WTC11 (cell line): ENCODE data around the gene DNAAF1. TPM values are rescaled to one million over a fixed set of nuclear protein-coding genes. Genes with fewer than 3 reads are reported as not detected.

ENCODE experiments used
- ATAC-seq: fragments of 200-7000 bp; cut with Tn5 transposase; 2 replicates; pipeline ENCODE4 v1.10.0; 2021; ENCODE audit warnings: mild to moderate bottlenecking, moderate library complexity
- CTCF ChIA-PET: fragments of 300-600 bp; sonication (Branson Sonifier 250); formaldehyde crosslinking; loops from one replicate; lab custom pipeline; 2021; ENCODE audit warnings: antibody characterized with exemption; lab: Charles Lee
- POLR2A ChIA-PET: fragments of 350-600 bp; sonication (Branson Sonifier 250); formaldehyde crosslinking; loops from one replicate; lab custom pipeline; 2021; ENCODE audit warnings: antibody characterized with exemption; lab: Charles Lee
- DNase-seq: peaks from one replicate; pipeline ENCODE4 v3.0.0; 2021; ENCODE audit warnings: low spot score
- H3K27ac Mint-ChIP-seq: 2 replicates; pipeline ENCODE4 v1.8.0; 2021; ENCODE audit warnings: mixed read lengths
- H3K27me3 Mint-ChIP-seq: 2 replicates; pipeline ENCODE4 v1.8.0; 2021; ENCODE audit warnings: low read depth, mild to moderate bottlenecking, moderate library complexity, mixed read lengths
- H3K36me3 Mint-ChIP-seq: 2 replicates; pipeline ENCODE4 v1.8.0; 2021; ENCODE audit warnings: mixed read lengths
- H3K4me1 Mint-ChIP-seq: 2 replicates; pipeline ENCODE4 v1.8.0; 2022; ENCODE audit warnings: mixed read lengths
- H3K4me3 Mint-ChIP-seq: 2 replicates; pipeline ENCODE4 v1.8.0; 2021; ENCODE audit warnings: mild to moderate bottlenecking, moderate library complexity, mixed read lengths
- H3K9me3 Mint-ChIP-seq: 2 replicates; pipeline ENCODE4 v1.8.0; 2021; ENCODE audit warnings: mixed read lengths
- CBFB ChIP-seq: sonication (generic); formaldehyde crosslinking; IDR thresholded peaks from 2 replicates; pipeline ENCODE4 v1.8.1; 2022; ENCODE audit warnings: mild to moderate bottlenecking, low read depth, missing genetic modification reagents
- ELF4 ChIP-seq: sonication (generic); formaldehyde crosslinking; IDR thresholded peaks from 2 replicates; pipeline ENCODE4 v1.8.1; 2022; ENCODE audit warnings: low read depth, mild to moderate bottlenecking, moderate library complexity, missing genetic modification reagents
- EMX1 ChIP-seq: fragments of 250-450 bp; sonication (Bioruptor Pico); IDR thresholded peaks from 2 replicates; pipeline ENCODE4 v1.8.0; 2021; ENCODE audit warnings: mild to moderate bottlenecking
- ETV6 ChIP-seq: sonication (generic); formaldehyde crosslinking; IDR thresholded peaks from 2 replicates; pipeline ENCODE4 v1.8.1; 2022; ENCODE audit warnings: mild to moderate bottlenecking, missing genetic modification reagents
- FOXJ3 ChIP-seq: sonication (generic); formaldehyde crosslinking; IDR thresholded peaks from 2 replicates; pipeline ENCODE4 v1.9.0; 2021; ENCODE audit warnings: missing genetic modification reagents, mild to moderate bottlenecking, borderline replicate concordance
- FOXK1 ChIP-seq: sonication (generic); formaldehyde crosslinking; IDR thresholded peaks from 2 replicates; pipeline ENCODE4 v1.8.0; 2022; ENCODE audit warnings: mild to moderate bottlenecking, moderate library complexity, missing genetic modification reagents
- FOXP1 ChIP-seq: sonication (generic); formaldehyde crosslinking; IDR thresholded peaks from 2 replicates; pipeline ENCODE4 v1.8.0; 2022; ENCODE audit warnings: missing genetic modification reagents, mild to moderate bottlenecking, moderate library complexity, borderline replicate concordance
- GABPB1 ChIP-seq: sonication (generic); formaldehyde crosslinking; IDR thresholded peaks from 2 replicates; pipeline ENCODE4 v1.8.1; 2023; ENCODE audit warnings: mild to moderate bottlenecking, missing genetic modification reagents
- JAZF1 ChIP-seq: fragments of 250-450 bp; sonication (Bioruptor Pico); IDR thresholded peaks from 2 replicates; pipeline ENCODE4 v1.9.0; 2021; ENCODE audit warnings: moderate library complexity, mild to moderate bottlenecking, inconsistent platforms
- JUN ChIP-seq: sonication (generic); formaldehyde crosslinking; IDR thresholded peaks from 2 replicates; pipeline ENCODE4 v1.8.0; 2023; ENCODE audit warnings: mild to moderate bottlenecking, missing genetic modification reagents
- NFYB ChIP-seq: sonication (generic); formaldehyde crosslinking; conservative IDR thresholded peaks from 2 replicates; pipeline ENCODE4 v1.8.0; 2022; ENCODE audit warnings: low read depth, missing genetic modification reagents
- NR2C2 ChIP-seq: sonication (generic); formaldehyde crosslinking; IDR thresholded peaks from 2 replicates; pipeline ENCODE4 v1.8.0; 2022; ENCODE audit warnings: mild to moderate bottlenecking, missing genetic modification reagents
- RELA ChIP-seq: sonication (generic); formaldehyde crosslinking; IDR thresholded peaks from 2 replicates; pipeline ENCODE4 v1.8.1; 2022; ENCODE audit warnings: missing genetic modification reagents, mild to moderate bottlenecking, borderline replicate concordance
- RORB ChIP-seq: fragments of 250-450 bp; sonication (Bioruptor Pico); IDR thresholded peaks from 2 replicates; pipeline ENCODE4 v1.9.0; 2021; ENCODE audit warnings: mild to moderate bottlenecking
- SP1 ChIP-seq: sonication (generic); formaldehyde crosslinking; conservative IDR thresholded peaks from 2 replicates; pipeline ENCODE4 v1.8.1; 2022; ENCODE audit warnings: missing genetic modification reagents
- TP53 ChIP-seq: sonication (generic); formaldehyde crosslinking; IDR thresholded peaks from 2 replicates; pipeline ENCODE4 v1.8.1; 2023; ENCODE audit warnings: mild to moderate bottlenecking, missing genetic modification reagents
- ZNF121 ChIP-seq: sonication (generic); formaldehyde crosslinking; IDR thresholded peaks from 2 replicates; pipeline ENCODE4 v1.8.0; 2023; ENCODE audit warnings: missing genetic modification reagents
- ZNF219 ChIP-seq: sonication (generic); formaldehyde crosslinking; IDR thresholded peaks from 2 replicates; pipeline ENCODE4 v1.8.0; 2023; ENCODE audit warnings: missing genetic modification reagents, mild to moderate bottlenecking, borderline replicate concordance
- ZNF317 ChIP-seq: sonication (generic); formaldehyde crosslinking; IDR thresholded peaks from 2 replicates; pipeline ENCODE4 v1.8.1; 2023; ENCODE audit warnings: low read depth, mild to moderate bottlenecking, moderate library complexity, missing genetic modification reagents, borderline replicate concordance
- total RNA-seq: library from RNA; stranded (reverse); gene quantifications from 3 replicates; pipeline ENCODE4 v1.2.3, GENCODE V29; 2021
- TF ChIP-seq, protein P1 (sequence below): fragments of 250-450 bp; sonication (Bioruptor Pico); IDR thresholded peaks from 2 replicates; pipeline ENCODE4 v1.9.0; 2021; ENCODE audit warnings: moderate library complexity, mild to moderate bottlenecking, inconsistent platforms, borderline replicate concordance
- TF ChIP-seq, protein P2 (sequence below): fragments of 200-600 bp; IDR thresholded peaks from 2 replicates; pipeline ENCODE4 v1.8.0; 2022; ENCODE audit warnings: antibody characterized with exemption
- TF ChIP-seq, protein P3 (sequence below): sonication (generic); formaldehyde crosslinking; IDR thresholded peaks from 2 replicates; pipeline ENCODE4 v1.8.1; 2023; ENCODE audit warnings: mild to moderate bottlenecking, missing genetic modification reagents
- TF ChIP-seq, protein P4 (sequence below): sonication (generic); formaldehyde crosslinking; IDR thresholded peaks from 2 replicates; pipeline ENCODE4 v1.8.1; 2022; ENCODE audit warnings: low read depth, mild to moderate bottlenecking, moderate library complexity, missing genetic modification reagents, borderline replicate concordance
- TF ChIP-seq, protein P5 (sequence below): sonication (generic); formaldehyde crosslinking; IDR thresholded peaks from 2 replicates; pipeline ENCODE4 v1.8.0; 2022; ENCODE audit warnings: mild to moderate bottlenecking, missing genetic modification reagents
- TF ChIP-seq, protein P6 (sequence below): sonication (generic); formaldehyde crosslinking; IDR thresholded peaks from 2 replicates; pipeline ENCODE4 v1.8.1; 2023; ENCODE audit warnings: mild to moderate bottlenecking, moderate library complexity, missing genetic modification reagents
- TF ChIP-seq, protein P7 (sequence below): sonication (generic); formaldehyde crosslinking; IDR thresholded peaks from 2 replicates; pipeline ENCODE4 v1.8.1; 2023; ENCODE audit warnings: mild to moderate bottlenecking, missing genetic modification reagents, moderate library complexity

The DNAAF1 gene
- total RNA-seq, 1 experiment from 2014 or later = 0.20 TPM

DNA sequence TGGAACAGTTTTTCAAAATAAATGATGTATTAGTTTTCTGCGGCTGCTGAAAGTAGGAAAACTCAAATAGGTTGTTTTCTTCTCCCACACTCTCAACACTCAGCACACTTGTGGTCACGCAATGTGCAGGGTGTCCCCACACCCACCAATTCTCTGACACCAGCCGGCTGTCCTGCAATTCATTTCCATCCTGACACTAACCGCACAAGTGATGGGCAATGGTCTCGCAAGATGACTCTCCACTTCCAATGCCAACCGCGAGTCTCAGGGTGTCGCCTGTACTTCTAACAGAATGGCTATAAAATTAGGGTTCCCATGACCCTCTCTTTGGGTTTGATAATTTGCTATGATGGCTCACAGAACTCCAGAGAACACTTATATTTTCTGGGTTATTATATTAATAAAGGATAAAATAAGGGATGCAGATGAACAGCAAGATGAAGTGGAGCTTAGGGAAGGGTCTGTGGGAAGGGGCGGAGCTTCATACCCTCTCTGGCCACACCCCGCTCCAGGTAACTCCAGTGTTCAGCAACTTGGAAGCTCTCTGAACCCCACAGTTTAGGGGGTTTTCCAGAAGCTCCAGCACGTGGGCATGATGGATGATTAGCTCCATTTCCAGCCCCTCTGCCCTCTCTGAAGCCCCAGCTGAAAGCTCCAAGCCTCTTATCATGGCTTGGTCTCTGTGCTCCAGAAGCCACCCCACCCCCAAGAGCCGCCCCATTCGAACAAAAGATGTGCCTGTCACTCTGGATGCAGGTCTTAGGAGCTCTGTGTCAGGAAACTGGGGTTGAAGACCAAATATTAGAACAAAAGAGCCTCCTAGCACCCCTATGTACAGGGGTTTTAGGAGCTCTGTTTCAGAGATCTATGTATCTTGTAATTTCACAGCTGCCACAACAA is 21.9 kb downstream of the DNAAF1 start:
- ATAC-seq = peak; percentile 89
- TF ChIP-seq ZNF219 (no peak), CBFB (CRISPR knock-in tag) (no peak), RELA (CRISPR knock-in tag) (no peak), SP1 (no peak), ZNF317 (no peak), RORB (CRISPR knock-in tag) (no peak), ELF4 (CRISPR knock-in tag) (no peak), NR2C2 (CRISPR knock-in tag) (no peak), ZNF121 (CRISPR knock-in tag) (no peak), GABPB1 (CRISPR knock-in tag) (no peak), JAZF1 (CRISPR knock-in tag) (no peak)
- TF ChIP-seq, protein P1, sequence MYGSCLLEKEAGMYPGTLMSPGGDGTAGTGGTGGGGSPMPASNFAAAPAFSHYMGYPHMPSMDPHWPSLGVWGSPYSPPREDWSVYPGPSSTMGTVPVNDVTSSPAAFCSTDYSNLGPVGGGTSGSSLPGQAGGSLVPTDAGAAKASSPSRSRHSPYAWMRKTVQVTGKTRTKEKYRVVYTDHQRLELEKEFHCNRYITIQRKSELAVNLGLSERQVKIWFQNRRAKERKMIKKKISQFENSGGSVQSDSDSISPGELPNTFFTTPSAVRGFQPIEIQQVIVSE = no peak
- TF ChIP-seq, protein P2, sequence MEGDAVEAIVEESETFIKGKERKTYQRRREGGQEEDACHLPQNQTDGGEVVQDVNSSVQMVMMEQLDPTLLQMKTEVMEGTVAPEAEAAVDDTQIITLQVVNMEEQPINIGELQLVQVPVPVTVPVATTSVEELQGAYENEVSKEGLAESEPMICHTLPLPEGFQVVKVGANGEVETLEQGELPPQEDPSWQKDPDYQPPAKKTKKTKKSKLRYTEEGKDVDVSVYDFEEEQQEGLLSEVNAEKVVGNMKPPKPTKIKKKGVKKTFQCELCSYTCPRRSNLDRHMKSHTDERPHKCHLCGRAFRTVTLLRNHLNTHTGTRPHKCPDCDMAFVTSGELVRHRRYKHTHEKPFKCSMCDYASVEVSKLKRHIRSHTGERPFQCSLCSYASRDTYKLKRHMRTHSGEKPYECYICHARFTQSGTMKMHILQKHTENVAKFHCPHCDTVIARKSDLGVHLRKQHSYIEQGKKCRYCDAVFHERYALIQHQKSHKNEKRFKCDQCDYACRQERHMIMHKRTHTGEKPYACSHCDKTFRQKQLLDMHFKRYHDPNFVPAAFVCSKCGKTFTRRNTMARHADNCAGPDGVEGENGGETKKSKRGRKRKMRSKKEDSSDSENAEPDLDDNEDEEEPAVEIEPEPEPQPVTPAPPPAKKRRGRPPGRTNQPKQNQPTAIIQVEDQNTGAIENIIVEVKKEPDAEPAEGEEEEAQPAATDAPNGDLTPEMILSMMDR = no peak
- TF ChIP-seq, protein P3, sequence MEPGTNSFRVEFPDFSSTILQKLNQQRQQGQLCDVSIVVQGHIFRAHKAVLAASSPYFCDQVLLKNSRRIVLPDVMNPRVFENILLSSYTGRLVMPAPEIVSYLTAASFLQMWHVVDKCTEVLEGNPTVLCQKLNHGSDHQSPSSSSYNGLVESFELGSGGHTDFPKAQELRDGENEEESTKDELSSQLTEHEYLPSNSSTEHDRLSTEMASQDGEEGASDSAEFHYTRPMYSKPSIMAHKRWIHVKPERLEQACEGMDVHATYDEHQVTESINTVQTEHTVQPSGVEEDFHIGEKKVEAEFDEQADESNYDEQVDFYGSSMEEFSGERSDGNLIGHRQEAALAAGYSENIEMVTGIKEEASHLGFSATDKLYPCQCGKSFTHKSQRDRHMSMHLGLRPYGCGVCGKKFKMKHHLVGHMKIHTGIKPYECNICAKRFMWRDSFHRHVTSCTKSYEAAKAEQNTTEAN (CRISPR knock-in tag) = no peak
- TF ChIP-seq, protein P4, sequence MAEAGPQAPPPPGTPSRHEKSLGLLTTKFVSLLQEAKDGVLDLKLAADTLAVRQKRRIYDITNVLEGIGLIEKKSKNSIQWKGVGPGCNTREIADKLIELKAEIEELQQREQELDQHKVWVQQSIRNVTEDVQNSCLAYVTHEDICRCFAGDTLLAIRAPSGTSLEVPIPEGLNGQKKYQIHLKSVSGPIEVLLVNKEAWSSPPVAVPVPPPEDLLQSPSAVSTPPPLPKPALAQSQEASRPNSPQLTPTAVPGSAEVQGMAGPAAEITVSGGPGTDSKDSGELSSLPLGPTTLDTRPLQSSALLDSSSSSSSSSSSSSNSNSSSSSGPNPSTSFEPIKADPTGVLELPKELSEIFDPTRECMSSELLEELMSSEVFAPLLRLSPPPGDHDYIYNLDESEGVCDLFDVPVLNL (CRISPR knock-in tag) = no peak
- TF ChIP-seq, protein P5, sequence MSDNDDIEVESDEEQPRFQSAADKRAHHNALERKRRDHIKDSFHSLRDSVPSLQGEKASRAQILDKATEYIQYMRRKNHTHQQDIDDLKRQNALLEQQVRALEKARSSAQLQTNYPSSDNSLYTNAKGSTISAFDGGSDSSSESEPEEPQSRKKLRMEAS (CRISPR knock-in tag) = no peak
- no peaks in the 10 kb centered on the region; the same call in 1 of the 2 replicates for H3K27me3 Mint-ChIP-seq
- H3K36me3 Mint-ChIP-seq = no peaks in the 10 kb centered on the region
- no peak overlapping the region for H3K27ac Mint-ChIP-seq
- no peak for DNase-seq
- POLR2A ChIA-PET = no interaction called here
- H3K9me3 Mint-ChIP-seq = no peaks in the 10 kb centered on the region
- no peak overlapping the region for H3K4me3 Mint-ChIP-seq
- no peaks in the 10 kb centered on the region for H3K4me1 Mint-ChIP-seq
- CTCF ChIA-PET = interaction anchor here (0.7 to 2.8 kb wide), 12 partner anchors 9 to 317 kb away, joined by 3 to 20 read pairs (median 4); partner anchors contain the start of genes HSDL1, MBTPS1 and TAF1C

DNA sequence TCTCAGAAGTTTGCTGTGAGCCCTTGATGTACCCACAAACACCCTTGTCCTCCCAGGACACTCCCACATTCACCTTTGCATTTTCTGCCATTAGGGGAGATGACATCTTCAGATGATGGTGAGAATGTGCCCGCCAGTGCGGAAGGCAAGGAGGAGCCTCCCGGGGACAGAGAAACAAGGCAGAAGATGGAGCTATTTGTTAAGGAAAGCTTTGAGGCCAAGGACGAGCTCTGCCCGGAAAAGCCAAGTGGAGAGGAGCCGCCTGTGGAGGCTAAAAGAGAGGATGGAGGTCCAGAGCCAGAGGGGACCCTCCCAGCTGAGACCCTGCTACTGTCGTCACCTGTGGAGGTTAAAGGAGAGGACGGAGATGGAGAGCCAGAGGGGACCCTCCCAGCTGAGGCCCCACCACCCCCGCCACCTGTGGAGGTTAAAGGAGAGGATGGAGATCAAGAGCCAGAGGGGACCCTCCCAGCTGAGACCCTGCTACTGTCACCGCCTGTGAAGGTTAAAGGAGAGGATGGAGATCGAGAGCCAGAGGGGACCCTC is 24.7 kb downstream of the DNAAF1 start:
- Mint-ChIP-seq H3K27me3 (no peaks in the 10 kb centered on the region; the same call in 1 of the 2 replicates), H3K4me1 (no peaks in the 10 kb centered on the region), H3K4me3 (no peak overlapping the region), H3K36me3 (no peaks in the 10 kb centered on the region)
- ATAC-seq (no peak), DNase-seq (no peak)
- TF ChIP-seq FOXK1 (CRISPR knock-in tag) = no peak
- TF ChIP-seq, protein P6, sequence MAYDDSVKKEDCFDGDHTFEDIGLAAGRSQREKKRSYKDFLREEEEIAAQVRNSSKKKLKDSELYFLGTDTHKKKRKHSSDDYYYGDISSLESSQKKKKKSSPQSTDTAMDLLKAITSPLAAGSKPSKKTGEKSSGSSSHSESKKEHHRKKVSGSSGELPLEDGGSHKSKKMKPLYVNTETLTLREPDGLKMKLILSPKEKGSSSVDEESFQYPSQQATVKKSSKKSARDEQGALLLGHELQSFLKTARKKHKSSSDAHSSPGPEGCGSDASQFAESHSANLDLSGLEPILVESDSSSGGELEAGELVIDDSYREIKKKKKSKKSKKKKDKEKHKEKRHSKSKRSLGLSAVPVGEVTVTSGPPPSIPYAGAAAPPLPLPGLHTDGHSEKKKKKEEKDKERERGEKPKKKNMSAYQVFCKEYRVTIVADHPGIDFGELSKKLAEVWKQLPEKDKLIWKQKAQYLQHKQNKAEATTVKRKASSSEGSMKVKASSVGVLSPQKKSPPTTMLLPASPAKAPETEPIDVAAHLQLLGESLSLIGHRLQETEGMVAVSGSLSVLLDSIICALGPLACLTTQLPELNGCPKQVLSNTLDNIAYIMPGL (CRISPR knock-in tag) = no peak
- TF ChIP-seq TP53 (CRISPR knock-in tag) = no peak
- no peak for TF ChIP-seq FOXJ3
- no peak for TF ChIP-seq JUN (CRISPR knock-in tag)
- TF ChIP-seq EMX1 (CRISPR knock-in tag) = no peak
- no peak for TF ChIP-seq ZNF317
- TF ChIP-seq NFYB (CRISPR knock-in tag) = no peak
- TF ChIP-seq FOXP1 = no peak
- TF ChIP-seq, protein P7, sequence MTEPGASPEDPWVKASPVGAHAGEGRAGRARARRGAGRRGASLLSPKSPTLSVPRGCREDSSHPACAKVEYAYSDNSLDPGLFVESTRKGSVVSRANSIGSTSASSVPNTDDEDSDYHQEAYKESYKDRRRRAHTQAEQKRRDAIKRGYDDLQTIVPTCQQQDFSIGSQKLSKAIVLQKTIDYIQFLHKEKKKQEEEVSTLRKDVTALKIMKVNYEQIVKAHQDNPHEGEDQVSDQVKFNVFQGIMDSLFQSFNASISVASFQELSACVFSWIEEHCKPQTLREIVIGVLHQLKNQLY = no peak
- TF ChIP-seq, protein P5 (CRISPR knock-in tag) = no peak
- TF ChIP-seq ETV6 = no peak
- TF ChIP-seq, all 79 proteins: peak for 0
- POLR2A ChIA-PET = no interaction called here
- CTCF ChIA-PET = interaction anchor here (0.9 to 5.8 kb wide), 2 partner anchors 10 to 17 kb away, joined by 3 to 41 read pairs; partner anchors contain the start of gene TAF1C
- Mint-ChIP-seq H3K9me3 (no peaks in the 10 kb centered on the region), H3K27ac (no peak overlapping the region)
